Measurements from ENCODE around the gene RTP3.

RTP3 gene

GRCh38 chr3:46477756-46478155 lies 20.0 kb upstream of the RTP3 start:
- no peak overlapping the region for H3K4me3 ChIP-seq (ENCODE audit: low read depth, low read length)
- no peak for TF ChIP-seq CTCF (IDR thresholded peaks at IDR 0.05; ENCODE audit: borderline replicate concordance, insufficient read depth, low read depth, low read length)

- H3K4me3 ChIP-seq (ENCODE audit: low read depth, low read length): no peak overlapping the region
- no peak for TF ChIP-seq CTCF (IDR thresholded peaks at IDR 0.05; ENCODE audit: borderline replicate concordance, insufficient read depth, low read depth, low read length)
Observed at GRCh38 chr3:46478341-46478740, 19.4 kb upstream of the RTP3 start.

GRCh38 chr3:46479021-46479420 lies 18.8 kb upstream of the RTP3 start:
- no peak overlapping the region for H3K4me3 ChIP-seq (ENCODE audit: low read depth, low read length)
- TF ChIP-seq CTCF (IDR thresholded peaks at IDR 0.05; ENCODE audit: borderline replicate concordance, insufficient read depth, low read depth, low read length): no peak

GRCh38 chr3:46479696-46480095 lies 18.1 kb upstream of the RTP3 start:
- H3K4me3 ChIP-seq (ENCODE audit: low read depth, low read length): no peak overlapping the region
- TF ChIP-seq CTCF (IDR thresholded peaks at IDR 0.05; ENCODE audit: borderline replicate concordance, insufficient read depth, low read depth, low read length): no peak

GRCh38 chr3:46480491-46481195 lies 17.1 kb upstream of the RTP3 start:
- TF ChIP-seq CTCF (IDR thresholded peaks at IDR 0.05; ENCODE audit: borderline replicate concordance, insufficient read depth, low read depth, low read length): no peak

DNA sequence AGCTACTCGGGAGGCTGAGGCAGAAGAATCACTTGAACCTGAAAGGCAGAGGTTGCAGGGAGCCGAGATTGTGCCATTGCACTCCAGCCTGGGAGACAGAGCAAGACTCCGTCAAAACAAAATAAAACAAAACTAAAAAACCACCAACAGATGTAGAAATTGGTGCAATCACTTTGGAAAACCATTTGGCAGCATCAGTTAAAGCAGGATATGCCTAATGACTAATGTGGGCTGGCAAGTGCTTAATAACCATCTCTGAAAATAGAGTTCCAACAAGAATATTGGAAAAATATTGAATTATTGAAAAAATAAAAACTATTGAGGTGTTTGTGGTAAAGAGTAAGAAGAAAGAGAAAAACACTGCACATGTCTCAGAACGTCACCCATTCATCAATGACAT lies 16.1 kb upstream of the RTP3 start:
- no peak overlapping the region for H3K4me3 ChIP-seq (ENCODE audit: low read depth, low read length)
- no peak for TF ChIP-seq CTCF (IDR thresholded peaks at IDR 0.05; ENCODE audit: borderline replicate concordance, insufficient read depth, low read depth, low read length)

More at GRCh38 chr3:46480491-46481195, 17.1 kb upstream of the RTP3 start:
- no peak overlapping the region for H3K4me3 ChIP-seq (ENCODE audit: low read depth, low read length)

GRCh38 chr3:46482632-46483350 lies 15.0 kb upstream of the RTP3 start:
- no peak for TF ChIP-seq CTCF (IDR thresholded peaks at IDR 0.05; ENCODE audit: borderline replicate concordance, insufficient read depth, low read depth, low read length)
- no peak overlapping the region for H3K4me3 ChIP-seq (ENCODE audit: low read depth, low read length)

Data from GM12875 (cell line).